Motor neuron (in vitro differentiated cells): ENCODE measurements around the gene COQ8B. TPM values are rescaled to one million over a fixed set of nuclear protein-coding genes. Genes with fewer than 3 reads are reported as not detected.
A peak's percentile ranks its signal among the peaks of the same experiment; 100 is the strongest.
"Not testable (repeated sequence)": the region's sequence is repeated elsewhere in the genome, so short reads cannot be mapped to it uniquely, and the experiment has no call there.

Experiments used
- ATAC-seq, 8 experiments: fragments of 200-7000 bp; cut with Tn5 transposase; replicated peaks in 6 of 8; 2 replicates each; pipeline ENCODE4 v1.8.0; 2021; ENCODE audit warnings: mild to moderate bottlenecking in 8 of 8, moderate library complexity in 8 of 8
- H3K27ac ChIP-seq, 2 donors: fragments of 250-450 bp; sonication (Bioruptor Pico); 2 replicates each; pipeline ENCODE4 v1.9.0; 2021; ENCODE audit warnings: antibody characterized with exemption in 2 of 2, mild to moderate bottlenecking in 2 of 2, moderate library complexity in 1 of 2
- H3K4me1 ChIP-seq, 2 donors: fragments of 250-450 bp; sonication (Bioruptor Pico); replicated peaks in 1 of 2; 2 replicates each; pipeline ENCODE4 v1.6.1; 2021; ENCODE audit warnings: antibody characterized with exemption in 2 of 2, mild to moderate bottlenecking in 2 of 2, moderate library complexity in 1 of 2
- H3K4me3 ChIP-seq, 5 donors: fragments of 250-450 bp; sonication (Bioruptor Pico); 2 replicates each; pipeline ENCODE4 v1.9.0; 2021; ENCODE audit warnings: antibody characterized with exemption in 5 of 5, mild to moderate bottlenecking in 5 of 5, moderate library complexity in 4 of 5
- WGBS, 10 experiments: fragments of 450-650 bp; shearing (Covaris generic); methylation state at CpG; one replicate each; pipeline ENCODE4 v1.0.0; 2022; 5-methylcytosine and 5-hydroxymethylcytosine counted together
- in situ Hi-C, 9 experiments: fragments of 400-800 bp; cut with MboI; loops; one replicate each; pipeline ENCODE4 v1.15.0; 2021; ENCODE audit warnings: low sequenced_read_pairs in 9 of 9, low pct_unique_long_range_greater_than_20kb in 2 of 9; ENCODE audit not compliant: unreplicated experiment in 9 of 9
- total RNA-seq, 8 experiments: library from RNA; unstranded; fragments of 300-600 nt; gene quantifications; 2 replicates each; pipeline versions ENCODE4 v1.2.3 to v1.2.4, GENCODE V29; 2022

Gene COQ8B
- total RNA-seq, 8 experiments from 2014 or later = 27.6 to 53.1 (median 32.8) TPM

- in situ Hi-C loops = no loop called here
- WGBS, 10 experiments = 60 to 100% (median 96%) methylated on average over 1 to 8 of the region's 22 CpGs; no CpG with 5 or more reads in 2 of the 10 experiments
- Histone ChIP-seq H3K27ac (no peak overlapping the region), H3K4me3 (no peak overlapping the region), H3K4me1 (no peaks in the 10 kb centered on the region)
- ATAC-seq = peak in 2 of 8 experiments; percentile 7 to 10
Observed at GRCh38 chr19:40739030-40739839, 22.5 kb upstream of the COQ8B start.

- no peak for ATAC-seq
- Histone ChIP-seq H3K4me1 (no peaks in the 10 kb centered on the region), H3K27ac (no peak overlapping the region), H3K4me3 (no peak overlapping the region)
- WGBS, 10 experiments = 54% methylated on average over 7 of the region's 9 CpGs; no CpG with 5 or more reads in 9 of the 10 experiments
- in situ Hi-C loops = no loop called here
Observed at GRCh38 chr19:40737102-40737644, 20.5 kb upstream of the COQ8B start.

DNA sequence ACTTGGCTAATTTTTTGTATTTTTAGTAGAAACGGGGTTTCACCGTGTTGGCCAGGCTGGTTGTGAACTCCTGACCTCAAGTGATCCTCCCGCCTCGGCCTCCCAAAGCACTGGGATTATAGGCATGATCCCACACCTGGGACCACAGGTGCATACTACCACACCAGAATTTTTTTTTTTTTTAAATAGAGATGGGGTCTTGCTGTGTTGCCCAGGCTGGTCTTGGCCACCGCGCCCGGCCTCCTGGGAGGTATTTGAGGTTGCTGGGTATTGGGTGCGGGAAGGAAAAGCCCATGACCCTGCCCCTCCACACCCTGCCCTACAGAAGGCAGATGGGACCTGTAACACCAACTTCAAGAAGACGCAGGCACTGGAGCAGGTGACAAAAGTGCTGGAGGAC is 20.0 kb upstream of the COQ8B start:
- WGBS, 10 experiments = 60 to 100% (median 93%) methylated on average over 1 to 2 of the region's 9 CpGs; no CpG with 5 or more reads in 7 of the 10 experiments
- in situ Hi-C loops = no loop called here
- H3K4me3 ChIP-seq = no peak overlapping the region
- no peak for ATAC-seq
- no peak overlapping the region for H3K27ac ChIP-seq
- no peaks in the 10 kb centered on the region for H3K4me1 ChIP-seq

GRCh38 chr19:40735013-40735771 is 18.5 kb upstream of the COQ8B start:
- in situ Hi-C loops = no loop called here
- ATAC-seq = peak in 2 of 8 experiments; percentile 19 to 42
- Histone ChIP-seq H3K4me1 (no peaks in the 10 kb centered on the region), H3K27ac (no peak overlapping the region), H3K4me3 (no peak overlapping the region)
- 79 to 100% (median 94%) methylated on average over 1 to 9 of the region's 11 CpGs for WGBS, 10 experiments

DNA sequence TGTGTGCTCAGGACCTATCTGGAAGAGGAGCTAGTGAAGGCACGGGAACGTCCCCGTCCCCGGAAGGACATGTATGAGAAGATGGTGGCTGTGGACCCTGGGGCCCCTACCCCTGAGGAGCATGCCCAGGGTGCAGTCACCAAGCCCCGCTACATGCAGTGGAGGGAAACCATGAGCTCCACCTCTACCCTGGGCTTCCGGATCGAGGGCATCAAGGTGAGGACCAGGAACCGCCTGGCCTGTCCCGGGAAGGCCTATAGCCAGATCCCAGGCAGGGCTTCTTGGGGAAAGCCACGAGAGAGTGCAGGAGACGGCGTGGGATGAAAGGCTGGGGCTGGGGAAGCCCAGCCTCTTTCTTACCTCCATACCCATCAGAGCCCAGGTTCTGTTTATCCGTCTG is 16.5 kb upstream of the COQ8B start:
- ATAC-seq = no peak
- 80 to 100% (median 92%) methylated on average over 2 to 8 of the region's 13 CpGs; no CpG with 5 or more reads in 6 of the 10 experiments for WGBS, 10 experiments

DNA sequence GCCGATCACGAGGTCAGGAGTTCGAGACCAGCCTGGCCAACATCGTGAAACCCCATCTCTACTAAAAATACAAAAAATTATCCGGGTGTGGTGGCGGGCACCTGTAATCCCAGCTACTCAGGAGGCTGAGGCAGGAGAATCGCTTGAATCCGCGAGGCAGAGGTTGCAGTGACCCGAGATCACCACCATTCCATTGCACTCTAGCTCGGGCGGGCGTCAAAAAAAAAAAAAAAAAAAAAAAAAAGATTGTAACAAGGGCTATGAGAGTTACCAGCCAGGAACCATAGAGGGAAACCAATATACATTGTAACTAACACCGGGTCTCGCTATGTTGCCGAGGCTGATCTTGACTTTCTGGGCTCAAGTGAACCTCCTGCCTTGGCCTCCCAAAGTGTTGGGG is 15.6 kb upstream of the COQ8B start:
- H3K4me1 ChIP-seq, in situ Hi-C loops, H3K4me3 ChIP-seq, ATAC-seq, H3K27ac ChIP-seq: not testable (repeated sequence)
- WGBS, 10 experiments = 96 to 100% (median 100%) methylated on average over 2 to 16 of the region's 16 CpGs; no CpG with 5 or more reads in 1 of the 10 experiments

More for the DNA sequence above, 16.5 kb upstream of the COQ8B start:
- Histone ChIP-seq H3K27ac (no peak overlapping the region), H3K4me3 (no peak overlapping the region), H3K4me1 (no peaks in the 10 kb centered on the region)
- in situ Hi-C loops = no loop called here

DNA sequence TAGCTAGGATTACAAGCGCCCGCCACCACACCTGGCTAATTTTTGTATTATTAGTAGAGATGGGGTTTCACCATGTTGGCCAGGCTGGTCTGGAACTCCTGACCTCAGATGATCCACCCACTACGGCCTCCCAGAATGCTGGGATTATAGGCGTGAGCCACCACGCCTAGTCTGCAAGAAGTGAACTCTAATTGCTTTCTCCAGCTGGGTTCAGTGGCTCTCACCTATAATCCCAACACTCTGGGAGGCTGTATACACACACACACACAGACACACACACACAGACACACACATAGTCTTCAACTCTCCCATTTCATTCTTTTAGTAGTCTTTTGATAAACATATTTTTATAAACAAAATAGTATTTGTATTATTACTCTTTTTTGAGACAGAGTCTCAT is 13.4 kb upstream of the COQ8B start:
- H3K27ac ChIP-seq, ATAC-seq, H3K4me1 ChIP-seq, in situ Hi-C loops, H3K4me3 ChIP-seq: not testable (repeated sequence)
- 80 to 100% (median 100%) methylated on average over 1 to 5 of the region's 5 CpGs; no CpG with 5 or more reads in 5 of the 10 experiments for WGBS, 10 experiments

GRCh38 chr19:40726279-40726678 is 9.6 kb upstream of the COQ8B start:
- no peak overlapping the region for H3K27ac ChIP-seq
- no peak overlapping the region for H3K4me3 ChIP-seq
- ATAC-seq = peak in 1 of 8 experiments; percentile 25
- in situ Hi-C loops = no loop called here
- WGBS, 10 experiments = 66 to 100% (median 100%) methylated on average over 1 to 4 of the region's 4 CpGs; no CpG with 5 or more reads in 1 of the 10 experiments
- H3K4me1 ChIP-seq = no peaks in the 10 kb centered on the region

DNA sequence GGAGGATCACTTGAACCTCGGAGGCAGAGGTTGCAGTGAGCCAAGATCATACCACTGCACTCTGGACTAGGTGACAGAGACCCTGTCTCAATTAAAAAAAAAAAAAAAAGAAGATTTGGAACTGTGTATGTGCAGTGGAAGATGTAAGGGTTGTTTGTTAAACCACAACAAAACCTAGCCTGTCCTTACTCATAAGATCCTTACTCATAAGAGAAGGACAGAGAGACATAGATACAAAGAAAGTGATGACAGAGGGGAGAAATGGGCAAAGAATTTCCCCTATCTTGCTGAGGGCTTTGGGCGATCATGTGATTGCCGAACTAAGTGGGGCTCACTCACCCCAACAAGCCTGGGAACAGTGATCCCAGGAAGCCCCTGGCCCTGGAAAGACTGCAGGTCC is 8.2 kb upstream of the COQ8B start:
- in situ Hi-C loops = no loop called here
- Histone ChIP-seq H3K4me3 (no peak overlapping the region), H3K4me1 (peaks cover 2 to 7% of the 10 kb centered on the region in 2 donors), H3K27ac (no peak overlapping the region)
- no peak for ATAC-seq
- WGBS, 10 experiments = 85 to 96% (median 90%) methylated on average over 1 to 3 of the region's 3 CpGs; no CpG with 5 or more reads in 4 of the 10 experiments

DNA sequence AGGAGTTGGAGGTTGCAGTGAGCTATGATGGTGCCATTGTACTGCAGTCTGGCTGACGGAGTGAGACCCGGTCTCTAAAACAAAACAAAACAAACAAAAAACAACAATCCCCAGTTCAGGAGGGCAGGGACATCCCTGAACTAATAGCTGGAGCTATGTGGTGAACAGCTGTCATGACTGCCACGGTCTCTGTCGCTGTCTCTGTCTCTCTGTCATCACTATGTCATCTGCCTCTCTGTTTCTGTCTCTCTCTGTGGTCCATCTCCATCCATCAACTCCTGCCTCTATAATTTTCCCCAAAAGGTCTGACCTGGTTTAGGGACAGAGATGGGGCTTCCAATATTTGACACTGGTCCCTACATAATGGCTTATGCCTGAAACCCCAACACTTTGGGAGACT is 7.6 kb upstream of the COQ8B start:
- no peak overlapping the region for H3K4me3 ChIP-seq
- no peak for ATAC-seq
- in situ Hi-C loops = no loop called here
- peaks cover 8 to 12% of the 10 kb centered on the region in 2 donors for H3K4me1 ChIP-seq
- WGBS, 10 experiments = 82 to 100% (median 100%) methylated on average over 1 to 2 of the region's 4 CpGs; no CpG with 5 or more reads in 3 of the 10 experiments
- H3K27ac ChIP-seq = no peak overlapping the region

DNA sequence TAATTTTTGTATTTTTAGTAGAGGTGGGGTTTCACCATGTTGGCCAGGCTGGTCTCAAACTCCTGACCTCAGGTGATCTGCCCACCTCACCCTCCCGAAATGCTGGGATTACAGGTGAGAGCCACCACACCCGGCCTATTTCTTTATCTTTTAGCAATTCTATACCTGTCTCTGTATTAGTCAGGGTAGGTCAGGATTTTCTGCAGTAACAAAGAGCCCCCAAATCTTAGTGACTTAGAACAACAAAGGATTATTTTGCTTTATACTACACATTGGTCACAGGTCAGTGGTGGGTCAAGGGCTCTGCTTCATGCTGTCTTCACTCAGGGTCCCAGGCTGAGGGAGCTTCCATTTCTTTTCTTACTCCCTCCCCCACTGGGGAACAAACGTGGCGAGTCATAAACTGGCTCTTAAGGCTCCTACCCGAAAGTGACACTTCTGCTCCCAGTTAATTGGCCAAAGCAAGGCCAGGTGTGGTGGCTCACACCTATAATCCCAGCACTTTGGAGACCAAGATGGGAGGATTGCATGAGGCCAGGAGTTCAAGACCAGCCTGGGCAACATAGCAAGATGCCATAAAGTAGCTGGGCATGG is 7.1 kb upstream of the COQ8B start:
- 83 to 100% (median 92%) methylated on average over 1 to 5 of the region's 5 CpGs; no CpG with 5 or more reads in 4 of the 10 experiments for WGBS, 10 experiments
- no peak overlapping the region for H3K4me3 ChIP-seq
- in situ Hi-C loops = no loop called here
- H3K27ac ChIP-seq = no peak overlapping the region
- no peak for ATAC-seq
- H3K4me1 ChIP-seq = peaks cover 10 to 12% of the 10 kb centered on the region in 2 donors

- no peak for ATAC-seq
- H3K27ac ChIP-seq = no peak overlapping the region
- no peak overlapping the region for H3K4me3 ChIP-seq
- WGBS, 10 experiments = 30 to 100% (median 90%) methylated on average over 1 to 8 of the region's 9 CpGs; no CpG with 5 or more reads in 3 of the 10 experiments
- in situ Hi-C loops = no loop called here
- H3K4me1 ChIP-seq = peaks cover 10 to 12% of the 10 kb centered on the region in 2 donors
Observed at GRCh38 chr19:40721936-40722661, 5.4 kb upstream of the COQ8B start.
